CD4-positive, alpha-beta T cell treated with Interleukin-12 subunit alpha and Interleukin-12 subunit beta, for 1 hour (primary cell): ENCODE data around the gene NPFFR2.
"Not testable (repeated sequence)": the region's sequence is repeated elsewhere in the genome, so short reads cannot be mapped to it uniquely, and the experiment has no call there.

ENCODE experiments used
- DNase-seq: peaks from one replicate; pipeline ENCODE4 v3.0.0-alpha.2; 2020

The NPFFR2 gene

GRCh38 chr4:72112514-72113156 is 80.8 kb downstream of the NPFFR2 start:
- no peak for DNase-seq

DNA sequence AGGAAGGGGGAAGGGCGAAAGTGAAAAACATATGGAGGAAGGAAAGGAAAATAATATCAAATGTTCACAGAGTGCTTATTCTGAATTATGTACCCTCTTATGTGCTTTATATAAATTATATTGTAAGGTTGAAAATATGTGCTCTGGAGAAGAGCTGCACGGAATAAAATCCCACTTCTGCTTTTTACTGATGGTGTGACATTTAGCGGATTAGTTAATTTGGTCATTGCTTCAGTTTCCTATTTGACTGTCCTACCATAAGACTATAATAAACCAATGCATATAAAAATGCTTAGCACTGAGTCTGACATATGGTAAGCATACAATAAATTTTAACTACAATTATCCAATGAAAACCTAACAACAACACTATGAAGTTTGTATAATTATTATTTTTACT is 86.2 kb downstream of the NPFFR2 start:
- no peak for DNase-seq

GRCh38 chr4:72119946-72120345 is 88.1 kb downstream of the NPFFR2 start:
- no peak for DNase-seq

- no peak for DNase-seq
These were observed 96.9 kb downstream of the NPFFR2 start for GRCh38 chr4:72128741-72129140.

DNA sequence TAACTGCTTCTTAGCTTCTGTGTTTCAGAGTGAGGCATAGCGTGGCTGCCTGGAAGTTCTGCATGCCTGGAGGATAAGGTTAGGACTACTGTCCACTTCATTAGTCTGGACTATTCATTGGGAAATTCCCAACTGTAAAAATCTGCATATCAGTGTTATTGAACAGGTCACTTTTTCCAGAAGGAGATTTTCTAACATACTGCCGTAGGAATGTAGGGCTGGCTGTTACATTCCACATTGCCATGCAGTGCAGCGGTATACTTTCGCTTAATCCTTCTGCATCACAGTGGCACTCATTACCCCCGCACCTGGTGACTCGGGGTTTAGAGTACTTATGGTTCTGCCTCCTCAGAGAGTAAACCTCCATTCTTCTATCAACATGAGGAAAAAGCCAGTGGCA is 104.6 kb downstream of the NPFFR2 start:
- DNase-seq = no peak

- not testable (repeated sequence) for DNase-seq
These were observed 108.2 kb downstream of the NPFFR2 start for GRCh38 chr4:72139997-72140396.

- DNase-seq = no peak
These were observed 112.4 kb downstream of the NPFFR2 start for GRCh38 chr4:72144241-72144640.

DNA sequence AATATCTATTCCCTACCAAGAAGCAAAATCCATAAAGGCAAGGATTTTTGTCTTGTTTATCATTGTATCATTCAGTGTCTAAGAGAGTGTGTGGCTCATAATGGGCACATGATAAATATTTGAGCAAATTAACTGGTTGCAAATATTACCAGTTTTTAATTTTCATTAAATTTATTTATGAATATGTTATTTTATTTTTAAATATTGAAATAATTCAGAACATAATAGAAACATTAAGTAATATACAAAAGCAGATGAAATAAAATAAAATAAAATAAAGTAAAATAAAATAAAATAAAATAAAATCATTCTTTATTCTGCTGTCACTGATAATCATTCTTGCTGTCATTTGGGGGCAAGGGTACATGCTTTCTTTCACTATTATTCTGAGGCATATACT is 120.9 kb downstream of the NPFFR2 start:
- no peak for DNase-seq

DNA sequence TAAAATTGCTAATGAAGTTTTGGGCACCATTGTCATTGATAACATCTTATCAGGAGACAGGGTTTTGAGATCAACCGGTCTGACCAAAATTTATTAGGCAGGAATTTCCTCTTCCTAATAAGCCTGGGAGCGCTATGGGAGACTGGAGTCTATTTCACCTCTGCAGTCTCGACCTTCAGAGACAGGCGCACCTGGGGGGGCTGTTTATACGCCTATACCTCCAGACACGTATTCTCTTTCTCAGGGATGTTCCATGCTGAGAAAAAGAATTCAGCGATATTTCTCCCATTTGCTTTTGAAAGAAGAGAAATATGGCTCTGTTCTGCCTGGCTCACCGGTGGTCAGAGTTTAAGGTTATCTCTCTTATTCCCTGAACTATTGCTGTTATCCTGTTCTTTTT is 121.8 kb downstream of the NPFFR2 start:
- DNase-seq = not testable (repeated sequence)

DNA sequence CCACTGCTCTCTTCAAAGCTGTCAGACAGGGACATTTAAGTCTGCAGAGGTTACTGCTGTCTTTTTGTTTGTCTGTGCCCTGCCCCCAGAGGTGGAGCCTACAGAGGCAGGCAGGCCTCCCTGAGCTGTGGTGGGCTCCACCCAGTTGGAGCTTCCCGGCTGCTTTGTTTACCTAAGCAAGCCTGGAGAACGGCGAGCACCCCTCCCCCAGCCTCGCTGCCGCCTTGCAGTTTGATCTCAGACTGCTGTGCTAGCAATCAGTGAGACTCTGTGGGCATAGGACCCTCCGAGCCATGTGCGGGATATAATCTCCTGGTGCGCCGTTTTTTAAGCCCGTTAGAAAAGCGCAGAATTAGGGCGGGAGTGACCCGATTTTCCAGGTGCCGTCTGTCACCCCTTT is 137.5 kb downstream of the NPFFR2 start:
- not testable (repeated sequence) for DNase-seq

- no peak for DNase-seq
These were observed 138.1 kb downstream of the NPFFR2 start for GRCh38 chr4:72169861-72170260.

DNA sequence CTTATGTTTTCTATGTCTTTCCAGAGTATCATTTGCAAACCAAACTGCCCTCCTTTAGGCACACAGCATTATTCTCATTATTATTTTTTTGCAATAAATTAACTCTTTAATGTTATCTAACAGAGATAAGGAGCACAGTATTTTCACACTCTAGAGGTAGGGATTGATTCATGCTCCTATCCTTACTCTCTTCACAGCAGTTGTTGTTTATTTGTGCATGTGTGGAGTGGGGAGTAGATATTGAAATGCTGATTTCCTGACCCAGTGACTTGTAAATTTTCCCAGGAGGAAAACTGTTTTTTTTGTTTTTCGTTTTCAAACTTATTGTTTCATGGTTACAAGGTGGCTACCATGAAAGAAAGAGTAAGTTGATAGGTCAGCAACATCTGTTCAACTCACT is 140.0 kb downstream of the NPFFR2 start:
- no peak for DNase-seq

DNA sequence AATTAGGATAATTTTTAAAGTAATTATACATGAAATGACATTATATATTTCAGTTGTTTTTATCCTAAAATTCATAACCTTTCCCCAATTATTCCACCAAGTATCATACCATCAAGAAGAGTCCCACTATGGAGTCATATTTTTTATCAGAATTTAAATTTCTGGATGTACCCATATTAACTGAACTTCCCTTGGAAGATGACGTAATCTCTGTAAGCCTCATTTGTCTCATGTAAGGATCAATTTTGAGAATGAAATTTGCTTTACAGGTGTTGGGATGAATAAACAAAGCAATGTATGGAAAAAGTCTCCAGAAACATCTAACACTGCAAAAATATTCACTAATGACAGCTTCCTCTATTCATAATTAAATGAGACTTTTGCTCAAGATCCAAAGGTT is 147.5 kb downstream of the NPFFR2 start:
- no peak for DNase-seq

DNA sequence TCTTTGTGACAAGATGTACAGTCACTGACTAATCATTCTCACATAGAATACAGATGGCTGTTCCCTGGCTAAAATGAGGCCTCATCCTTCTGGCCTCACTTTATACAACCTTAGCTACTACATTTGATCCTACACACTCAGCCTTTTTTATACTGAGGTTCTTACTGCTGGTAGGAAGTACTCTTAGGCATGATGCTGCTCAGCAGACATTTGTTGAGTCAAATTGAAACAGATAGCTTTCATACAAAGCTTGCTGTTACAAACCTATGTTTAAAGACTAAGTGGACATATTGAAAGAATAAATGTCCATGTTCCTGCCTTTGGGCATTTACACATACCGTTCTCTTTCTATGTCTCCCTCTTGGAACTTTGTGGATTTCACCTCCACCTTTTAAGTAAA is 154.9 kb downstream of the NPFFR2 start:
- no peak for DNase-seq

DNA sequence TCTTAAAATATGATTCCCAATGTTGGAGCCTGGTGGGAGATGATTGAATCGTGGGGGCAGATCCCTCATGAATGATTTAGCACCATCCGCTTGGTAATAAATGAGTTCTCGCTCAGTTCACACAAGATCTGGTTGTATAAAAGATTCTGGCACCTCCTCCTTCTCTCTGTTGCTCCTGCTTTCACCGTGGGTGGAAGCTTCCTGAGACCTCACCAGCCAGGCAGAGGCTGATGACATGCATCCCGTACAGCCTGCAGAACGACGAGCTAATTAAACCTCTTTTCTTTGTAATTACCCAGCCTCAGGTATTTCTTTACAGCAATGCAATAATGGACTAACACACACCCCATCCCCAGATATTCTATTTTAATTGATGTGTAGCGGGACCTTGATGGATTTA is 162.2 kb downstream of the NPFFR2 start:
- no peak for DNase-seq

GRCh38 chr4:72194453-72194852 is 162.7 kb downstream of the NPFFR2 start:
- no peak for DNase-seq
